Islet of Langerhans (tissue), 1 donor: ENCODE measurements around the gene HAUS8.
"Not testable (repeated sequence)": the region's sequence is repeated elsewhere in the genome, so short reads cannot be mapped to it uniquely, and the experiment has no call there.

ENCODE experiments used
- FAIRE-seq: peaks from one replicate; lab custom pipeline; 2011; peaks lifted over from hg19 to GRCh38; lab: Jason Lieb, UNC

Gene HAUS8

DNA sequence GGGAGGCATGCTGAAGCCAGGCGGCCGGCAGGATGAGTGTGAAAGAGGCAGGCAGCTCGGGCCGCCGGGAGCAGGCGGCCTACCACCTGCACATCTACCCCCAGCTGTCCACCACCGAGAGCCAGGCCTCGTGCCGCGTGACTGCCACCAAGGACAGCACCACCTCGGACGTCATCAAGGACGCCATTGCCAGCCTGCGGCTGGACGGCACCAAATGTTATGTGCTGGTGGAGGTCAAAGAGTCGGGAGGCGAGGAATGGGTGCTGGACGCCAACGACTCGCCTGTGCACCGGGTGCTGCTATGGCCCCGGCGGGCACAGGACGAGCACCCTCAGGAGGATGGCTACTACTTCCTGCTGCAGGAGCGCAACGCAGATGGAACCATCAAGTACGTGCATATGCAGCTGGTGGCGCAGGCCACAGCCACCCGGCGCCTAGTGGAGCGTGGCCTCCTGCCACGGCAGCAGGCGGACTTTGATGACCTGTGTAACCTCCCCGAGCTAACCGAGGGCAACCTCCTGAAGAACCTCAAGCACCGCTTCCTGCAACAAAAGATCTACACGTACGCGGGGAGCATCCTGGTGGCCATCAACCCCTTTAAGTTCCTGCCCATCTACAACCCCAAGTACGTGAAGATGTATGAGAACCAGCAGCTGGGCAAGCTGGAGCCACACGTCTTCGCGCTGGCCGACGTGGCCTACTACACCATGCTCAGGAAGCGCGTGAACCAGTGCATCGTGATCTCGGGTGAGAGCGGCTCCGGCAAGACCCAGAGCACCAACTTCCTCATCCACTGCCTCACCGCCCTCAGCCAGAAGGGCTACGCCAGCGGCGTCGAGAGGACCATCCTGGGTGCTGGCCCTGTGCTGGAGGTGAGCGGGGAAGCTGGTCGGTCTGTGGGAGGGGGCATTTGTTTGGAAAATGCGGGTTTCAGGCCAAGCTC is 26.7 kb upstream of the HAUS8 start:
- FAIRE-seq = no peak

DNA sequence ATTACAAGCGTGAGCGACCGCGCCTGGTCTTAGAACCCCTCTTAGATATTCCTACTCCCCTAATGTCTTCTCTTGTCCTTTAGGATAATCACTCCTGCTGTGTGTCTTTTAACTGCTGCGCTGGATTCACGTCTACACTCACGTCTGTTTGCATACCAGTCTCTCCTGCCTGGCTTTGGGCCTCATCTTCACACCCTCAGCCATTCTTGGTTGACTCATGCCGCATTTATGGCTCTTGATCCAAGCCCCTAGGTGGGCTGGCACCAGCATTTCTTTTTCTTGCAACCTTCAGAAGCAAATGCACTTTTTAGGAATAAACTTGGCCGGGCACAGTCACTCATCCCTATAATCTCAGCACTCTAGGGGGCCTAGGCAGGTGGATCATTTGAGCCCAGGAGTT is 23.1 kb upstream of the HAUS8 start:
- no peak for FAIRE-seq

- no peak for FAIRE-seq
These were observed 22.4 kb upstream of the HAUS8 start for GRCh38 chr19:17097593-17098126.

DNA sequence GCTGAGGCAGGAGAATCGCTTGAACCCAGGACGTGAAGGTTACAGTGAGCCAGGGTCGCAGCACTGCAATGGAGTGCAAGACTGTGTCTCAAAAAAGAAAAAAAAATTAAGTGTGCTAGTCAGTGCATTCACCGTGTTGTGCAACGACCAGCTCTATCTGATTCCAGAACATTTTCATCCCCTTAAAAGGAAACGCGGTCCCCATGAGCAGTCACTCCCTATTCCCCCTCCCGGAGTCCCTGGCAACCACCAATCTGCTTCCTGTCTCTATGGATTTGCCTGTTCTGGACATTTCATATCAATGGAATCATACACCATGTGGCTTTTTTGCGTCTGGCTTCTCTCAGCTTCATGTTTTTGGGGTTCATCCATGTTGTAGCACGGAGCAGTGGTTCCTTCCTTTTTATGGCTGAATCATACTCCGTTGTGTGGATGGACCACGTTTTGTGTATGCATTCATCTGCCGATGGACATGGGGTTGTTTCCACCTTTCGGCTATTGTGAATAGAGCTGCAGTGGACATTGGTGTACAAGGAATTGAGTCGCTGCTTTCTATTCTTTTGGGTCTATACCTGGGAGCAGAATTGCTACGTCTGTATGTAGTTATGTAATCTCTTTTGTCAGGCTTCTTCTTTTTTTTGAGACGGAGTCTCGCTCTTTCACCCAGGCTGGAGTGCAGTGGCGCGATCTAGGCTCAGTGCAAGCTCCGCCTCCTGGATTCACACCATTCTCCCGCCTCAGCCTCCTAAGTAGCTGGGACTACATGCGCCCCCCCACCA is 20.1 kb upstream of the HAUS8 start:
- FAIRE-seq = no peak

DNA sequence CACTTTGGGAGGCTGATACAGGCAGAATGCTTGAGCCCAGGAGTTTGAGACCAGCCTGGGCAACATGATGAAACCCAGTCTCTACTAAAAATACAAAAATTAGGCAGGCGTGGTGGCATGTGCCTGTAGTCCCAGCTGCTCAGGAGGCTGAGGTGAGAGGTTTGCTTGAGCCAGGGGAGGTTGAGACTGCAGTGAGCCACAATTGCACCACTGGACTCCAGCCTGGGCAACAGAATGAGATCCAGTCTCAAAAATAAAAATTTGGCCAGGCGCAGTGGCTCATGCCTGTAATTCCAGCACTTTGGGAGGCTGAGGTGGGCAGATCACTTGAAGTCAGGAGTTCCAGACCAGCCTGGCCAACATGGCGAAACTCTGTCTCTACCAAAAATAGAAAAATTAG is 19.4 kb upstream of the HAUS8 start:
- FAIRE-seq = not testable (repeated sequence)

DNA sequence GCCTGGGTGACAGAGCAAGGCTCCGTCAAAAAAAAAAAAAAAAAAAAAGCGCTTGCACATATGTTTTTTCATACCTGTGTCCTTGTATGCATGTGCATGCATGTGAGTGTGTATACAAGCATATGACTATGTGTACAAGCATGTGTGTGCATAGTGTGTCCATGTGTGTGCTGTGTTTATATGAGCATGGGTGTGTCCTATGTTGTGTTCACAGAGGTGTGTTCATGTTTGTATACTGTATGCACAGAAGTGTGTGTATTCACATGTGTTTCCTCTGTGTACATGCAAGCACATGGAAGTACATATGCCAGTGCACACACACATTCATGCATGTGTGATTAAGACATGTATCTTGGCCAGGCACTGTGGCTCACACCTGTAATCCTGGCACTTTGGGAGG is 17.4 kb upstream of the HAUS8 start:
- no peak for FAIRE-seq

DNA sequence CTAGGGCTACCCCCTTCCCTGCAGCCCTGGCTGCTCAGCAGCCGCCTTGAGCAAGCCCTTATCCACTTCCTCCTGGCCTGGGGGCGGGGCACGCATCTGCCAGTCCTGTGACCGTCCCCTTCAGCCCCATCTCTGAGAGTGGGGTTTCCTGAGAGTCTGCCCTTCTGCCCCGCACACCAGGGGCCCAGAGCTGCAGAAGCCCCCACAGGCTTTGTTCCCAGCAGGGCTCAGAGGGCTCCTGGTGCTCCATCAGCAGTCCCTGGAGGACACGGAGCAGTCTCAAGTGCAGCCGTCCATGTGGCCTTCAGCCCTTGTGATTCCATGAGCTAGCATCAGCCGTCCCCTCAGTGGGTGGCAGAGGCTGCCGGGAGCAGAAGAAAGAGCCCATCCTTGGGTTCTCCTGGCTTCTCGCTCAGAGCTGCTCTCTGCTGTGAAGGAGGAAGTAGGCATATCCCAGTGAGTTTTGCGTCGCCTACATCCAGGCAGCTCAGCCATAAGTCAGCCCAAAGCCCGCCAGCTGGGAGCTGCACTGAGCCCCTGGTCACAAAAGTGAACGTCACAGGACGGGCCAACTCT is 16.6 kb upstream of the HAUS8 start:
- FAIRE-seq = no peak

GRCh38 chr19:17090583-17090982 is 15.3 kb upstream of the HAUS8 start:
- no peak for FAIRE-seq

DNA sequence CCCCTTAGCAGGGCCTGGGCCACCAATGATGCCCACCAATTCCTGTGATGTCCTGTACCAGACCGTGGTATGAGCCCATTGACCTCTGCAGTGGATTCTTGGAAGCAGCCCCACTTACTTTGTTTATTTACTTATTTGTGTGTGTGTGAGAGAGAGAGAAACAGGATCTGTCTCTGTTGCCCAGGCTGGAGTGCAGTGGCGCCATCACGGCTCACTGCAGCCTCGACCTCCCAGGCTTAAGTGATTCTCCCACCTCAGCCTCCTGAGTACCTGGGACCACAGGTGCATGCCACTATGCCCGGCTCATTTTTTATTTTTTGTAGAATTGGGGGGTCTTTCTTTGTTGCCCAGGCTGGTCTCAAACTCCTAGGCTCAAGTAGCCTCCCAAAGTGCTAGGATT is 13.3 kb upstream of the HAUS8 start:
- FAIRE-seq = no peak

- FAIRE-seq = no peak
These were observed 11.6 kb upstream of the HAUS8 start for GRCh38 chr19:17086834-17087233.

GRCh38 chr19:17086120-17086519 is 10.9 kb upstream of the HAUS8 start:
- no peak for FAIRE-seq

- FAIRE-seq = no peak
These were observed 6.7 kb upstream of the HAUS8 start for GRCh38 chr19:17081672-17082630.

DNA sequence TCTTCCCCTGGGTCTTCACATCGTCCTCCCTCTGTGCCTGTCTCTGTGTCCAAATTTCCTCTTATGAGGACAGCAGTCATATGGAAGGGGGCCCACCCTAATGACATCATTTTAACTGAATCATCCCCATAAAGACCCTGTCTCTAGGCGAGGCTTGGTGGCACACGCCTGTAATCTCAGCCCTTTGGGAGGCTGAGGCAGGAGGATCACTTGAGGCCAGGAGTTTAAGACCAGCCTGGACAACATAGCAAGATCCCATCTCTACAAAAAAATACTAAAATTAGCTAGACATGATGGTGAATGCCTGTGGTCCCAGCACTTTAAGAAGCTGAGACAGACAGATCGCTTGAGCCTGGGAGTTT is 5.2 kb upstream of the HAUS8 start:
- FAIRE-seq = no peak

- FAIRE-seq = no peak
These were observed 4.6 kb upstream of the HAUS8 start for GRCh38 chr19:17079710-17080439.

GRCh38 chr19:17078920-17079709 is 3.9 kb upstream of the HAUS8 start:
- FAIRE-seq = no peak

DNA sequence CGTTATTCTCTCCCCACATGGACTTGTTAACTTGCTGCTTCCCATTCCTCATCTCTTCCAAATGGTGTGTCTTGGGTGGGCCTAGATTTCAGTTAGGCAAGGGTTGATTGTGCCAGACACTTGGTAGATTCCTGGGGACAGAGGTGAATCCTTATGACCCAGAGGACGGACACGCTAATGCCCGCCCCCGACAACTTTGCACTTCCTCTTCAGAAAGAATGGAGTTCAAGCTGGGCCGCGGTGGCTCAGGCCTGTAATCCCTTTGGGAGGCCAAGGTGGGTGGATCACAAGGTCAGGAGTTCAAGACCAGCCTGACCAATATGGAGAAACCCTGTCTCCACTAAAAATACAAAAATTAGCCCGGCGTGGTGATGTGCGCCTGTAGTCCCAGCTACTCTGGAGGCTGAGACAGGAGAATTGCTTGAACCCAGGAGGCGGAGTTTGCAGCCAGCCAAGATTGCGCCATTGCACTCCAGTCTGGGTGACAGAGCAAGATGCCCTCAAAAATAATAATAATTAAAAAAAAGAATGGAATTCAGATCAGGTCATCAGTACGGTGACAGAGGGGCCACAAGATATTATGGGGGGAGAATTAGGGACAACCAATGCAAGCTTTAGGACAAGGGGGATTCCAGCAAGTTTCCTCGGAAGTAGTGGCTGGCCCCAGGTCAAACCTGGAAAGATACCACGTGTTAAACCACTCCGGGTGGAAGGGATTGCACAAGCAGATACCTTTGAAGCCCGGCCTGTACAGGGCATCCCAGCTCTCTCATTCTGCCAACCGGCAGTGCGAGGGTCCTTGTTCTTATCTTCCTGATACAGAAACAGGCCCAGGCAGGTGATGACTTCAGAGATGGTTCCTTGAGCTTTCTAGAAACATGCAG is 3.0 kb upstream of the HAUS8 start:
- no peak for FAIRE-seq

- no peak for FAIRE-seq
These were observed 2.3 kb upstream of the HAUS8 start for GRCh38 chr19:17077447-17078028.

DNA sequence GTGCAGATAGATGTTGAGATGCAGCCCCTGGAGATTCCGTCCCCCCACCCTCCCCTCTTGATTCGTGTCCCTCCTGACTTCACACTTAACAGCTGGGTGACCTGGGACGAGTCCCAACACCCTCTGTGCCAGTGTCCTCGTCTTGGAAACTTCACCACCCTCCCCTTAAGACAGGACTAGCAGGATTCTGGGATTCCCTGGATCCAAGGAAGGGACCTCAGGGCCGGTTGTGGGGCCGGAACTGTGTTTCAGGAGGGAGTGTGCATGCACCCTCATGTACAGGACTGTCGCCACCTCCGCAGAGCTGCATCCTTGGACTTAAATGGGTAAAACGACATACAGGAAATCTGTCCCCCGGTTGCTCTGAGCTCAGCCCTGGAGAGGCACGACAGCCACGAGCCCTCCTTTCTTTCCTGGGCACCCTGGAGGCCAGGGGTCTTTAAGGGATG is 1.3 kb upstream of the HAUS8 start:
- no peak for FAIRE-seq
